ENCODE data around the gene DAAM2. TPM values are rescaled to one million over a fixed set of nuclear protein-coding genes. Genes with fewer than 3 reads are reported as not detected.

DAAM2 gene
- total and polyA plus RNA-seq, 9 of the 15 experiments (the other 6 are each of a cell fraction or from before 2014, with no cell fraction given), result 0.01 to 0.07 TPM; not detected in 7

DNA sequence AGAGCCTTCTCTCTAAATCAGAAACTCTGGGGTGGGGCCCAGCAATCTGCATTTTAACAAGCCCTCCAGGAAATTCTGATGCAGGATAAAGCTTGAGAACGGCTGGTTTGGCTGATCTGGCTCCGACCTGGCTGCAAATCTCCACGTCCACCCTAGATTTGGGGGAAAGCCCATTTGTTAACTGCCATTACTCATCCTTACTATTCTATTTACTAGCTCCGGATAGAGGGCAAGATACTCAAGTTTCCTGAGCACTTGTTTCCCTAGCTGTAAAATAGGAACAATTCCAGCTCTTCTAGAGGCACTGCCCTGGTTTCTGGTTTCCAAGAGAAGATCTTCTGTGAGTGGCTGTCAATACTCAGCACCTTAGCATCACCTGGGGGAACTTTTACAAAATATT lies 44.4 kb downstream of the DAAM2 start:
- no peaks in the 10 kb centered on the region for H3K36me3 ChIP-seq (ENCODE audit: control insufficient read depth, insufficient read depth, low read length)
- BruUV-seq (replicated peaks), result no TSS peak
- no peaks in the 10 kb centered on the region for H3K4me1 ChIP-seq (replicated peaks in 1 of 2; ENCODE audit: control insufficient read depth in 2 of 2, insufficient read depth in 2 of 2, low read length in 2 of 2)
- H2AFZ ChIP-seq (ENCODE audit: low read depth, low read length), result no peak overlapping the region
- intact Hi-C loops (cut with micrococcal nuclease) (no loop called here), in situ Hi-C loops (cut with MboI) (no loop called here)
- ChIA-PET POLR2A (interaction anchor here (0.9 to 1.2 kb wide), 2 partner anchors 11 to 22 kb away, joined by 4 read pairs; no protein-coding TSS in a partner anchor), CTCF (ENCODE audit: low intra/inter-chr PET ratio) (no interaction called here)
- no peak overlapping the region for H3K4me2 ChIP-seq (ENCODE audit: insufficient read depth, low read length)
- ATAC-seq (no peak), FAIRE-seq (no peak), DNase-seq (ENCODE audit: extremely low read depth in 1 of 4, low spot score in 3 of 4) (no peak)
- TF ChIP-seq HDAC2 (IDR thresholded peaks at IDR 0.05) (no peak), ZNF830 (CRISPR knock-in tag; IDR thresholded peaks at IDR 0.05) (no peak), ARID3A (IDR thresholded peaks at IDR 0.05; ENCODE audit: borderline replicate concordance, low read depth, low read length) (no peak), MTA1 (IDR thresholded peaks at IDR 0.05; ENCODE audit: borderline replicate concordance) (no peak), RNF219 (CRISPR knock-in tag; IDR thresholded peaks at IDR 0.05) (no peak), JUND (IDR thresholded peaks at IDR 0.05; ENCODE audit: borderline replicate concordance, low read depth, low read length) (no peak), JUND (tag; IDR thresholded peaks at IDR 0.05; ENCODE audit: borderline replicate concordance, low read depth, low read length) (no peak), PRPF4 (IDR thresholded peaks at IDR 0.05; ENCODE audit: insufficient read depth, low read depth, low read length, poor library complexity, severe bottlenecking) (no peak)
- TF ChIP-seq, protein P1, sequence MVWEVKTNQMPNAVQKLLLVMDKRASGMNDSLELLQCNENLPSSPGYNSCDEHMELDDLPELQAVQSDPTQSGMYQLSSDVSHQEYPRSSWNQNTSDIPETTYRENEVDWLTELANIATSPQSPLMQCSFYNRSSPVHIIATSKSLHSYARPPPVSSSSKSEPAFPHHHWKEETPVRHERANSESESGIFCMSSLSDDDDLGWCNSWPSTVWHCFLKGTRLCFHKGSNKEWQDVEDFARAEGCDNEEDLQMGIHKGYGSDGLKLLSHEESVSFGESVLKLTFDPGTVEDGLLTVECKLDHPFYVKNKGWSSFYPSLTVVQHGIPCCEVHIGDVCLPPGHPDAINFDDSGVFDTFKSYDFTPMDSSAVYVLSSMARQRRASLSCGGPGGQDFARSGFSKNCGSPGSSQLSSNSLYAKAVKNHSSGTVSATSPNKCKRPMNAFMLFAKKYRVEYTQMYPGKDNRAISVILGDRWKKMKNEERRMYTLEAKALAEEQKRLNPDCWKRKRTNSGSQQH (CRISPR knock-in tag; IDR thresholded peaks at IDR 0.05), result no peak
- TF ChIP-seq, protein P2, sequence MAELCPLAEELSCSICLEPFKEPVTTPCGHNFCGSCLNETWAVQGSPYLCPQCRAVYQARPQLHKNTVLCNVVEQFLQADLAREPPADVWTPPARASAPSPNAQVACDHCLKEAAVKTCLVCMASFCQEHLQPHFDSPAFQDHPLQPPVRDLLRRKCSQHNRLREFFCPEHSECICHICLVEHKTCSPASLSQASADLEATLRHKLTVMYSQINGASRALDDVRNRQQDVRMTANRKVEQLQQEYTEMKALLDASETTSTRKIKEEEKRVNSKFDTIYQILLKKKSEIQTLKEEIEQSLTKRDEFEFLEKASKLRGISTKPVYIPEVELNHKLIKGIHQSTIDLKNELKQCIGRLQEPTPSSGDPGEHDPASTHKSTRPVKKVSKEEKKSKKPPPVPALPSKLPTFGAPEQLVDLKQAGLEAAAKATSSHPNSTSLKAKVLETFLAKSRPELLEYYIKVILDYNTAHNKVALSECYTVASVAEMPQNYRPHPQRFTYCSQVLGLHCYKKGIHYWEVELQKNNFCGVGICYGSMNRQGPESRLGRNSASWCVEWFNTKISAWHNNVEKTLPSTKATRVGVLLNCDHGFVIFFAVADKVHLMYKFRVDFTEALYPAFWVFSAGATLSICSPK (IDR thresholded peaks at IDR 0.05; ENCODE audit: borderline replicate concordance), result no peak
- 0 out of 5 replicates have a peak, but pooled peaks cover 0 to 2% of the 10 kb centered on the region in 2 experiments for H3K27me3 ChIP-seq (ENCODE audit: control insufficient read depth in 2 of 2, insufficient read depth in 2 of 2, low read length in 2 of 2)
- H3K9me1 ChIP-seq (ENCODE audit: control insufficient read depth, insufficient read depth, low read length), result no peaks in the 10 kb centered on the region
- no peaks in the 10 kb centered on the region; the same call in 1 of the 2 replicates for H4K20me1 ChIP-seq (replicated peaks; ENCODE audit: control insufficient read depth, insufficient read depth, low read length)
- 0% methylated on average over 4 of the region's 4 CpGs for WGBS (ENCODE audit: insufficient coverage, low coverage, missing lambda C conversion rate)
- H3K9ac ChIP-seq (ENCODE audit: insufficient read depth in 1 of 2, low read depth in 2 of 2, low read length in 2 of 2), result no peak overlapping the region
- H3K27ac ChIP-seq (ENCODE audit: extremely low read depth, low read depth, low read length), result no peak overlapping the region
- H3K4me3 ChIP-seq, result no peak overlapping the region
- no peaks in the 10 kb centered on the region for H3K79me2 ChIP-seq (ENCODE audit: control insufficient read depth, insufficient read depth, low read length)
- no peaks in the 10 kb centered on the region for H3K9me3 ChIP-seq (replicated peaks; ENCODE audit: control insufficient read depth, insufficient read depth, low read depth, low read length)
